NCI-H187 treated with DMSO at 0.1 percent for 48 hours (cell line): ENCODE measurements around the gene SLU7.

Experiments
- DNase-seq: peaks from one replicate; lab custom pipeline; 2025; lab: John Stamatoyannopoulos, UW

Gene SLU7

GRCh38 chr5:160367261-160367660, 51.6 kb downstream of the SLU7 start:
- DNase-seq = no peak

- DNase-seq = no peak
These were observed 52.7 kb downstream of the SLU7 start for GRCh38 chr5:160366230-160366629.

- DNase-seq = no peak
These were observed 55.1 kb downstream of the SLU7 start for GRCh38 chr5:160363660-160364395.

- DNase-seq = no peak
These were observed 55.7 kb downstream of the SLU7 start for GRCh38 chr5:160363211-160363610.

- DNase-seq = no peak
These were observed 57.2 kb downstream of the SLU7 start for GRCh38 chr5:160361624-160362228.

- DNase-seq = no peak
These were observed 58.6 kb downstream of the SLU7 start for GRCh38 chr5:160360310-160360709.

- no peak for DNase-seq
These were observed 59.1 kb downstream of the SLU7 start for GRCh38 chr5:160359816-160360215.

- no peak for DNase-seq
These were observed 59.6 kb downstream of the SLU7 start for GRCh38 chr5:160359242-160359641.

GRCh38 chr5:160357861-160358411, 60.9 kb downstream of the SLU7 start:
- no peak for DNase-seq

- no peak for DNase-seq
These were observed 61.5 kb downstream of the SLU7 start for GRCh38 chr5:160357394-160357793.

GRCh38 chr5:160356550-160357347, 62.1 kb downstream of the SLU7 start:
- no peak for DNase-seq

- no peak for DNase-seq
These were observed 64.2 kb downstream of the SLU7 start for GRCh38 chr5:160354666-160355065.

- no peak for DNase-seq
These were observed 65.5 kb downstream of the SLU7 start for GRCh38 chr5:160353379-160353778.

- no peak for DNase-seq
These were observed 66.6 kb downstream of the SLU7 start for GRCh38 chr5:160352308-160352707.
